G401 (cell line): Measurements from ENCODE around the gene CEP72. TPM values are rescaled to one million over a fixed set of nuclear protein-coding genes. Genes with fewer than 3 reads are reported as not detected.
A peak's percentile ranks its signal among the peaks of the same experiment; 100 is the strongest.
"Not testable (repeated sequence)": the region's sequence is repeated elsewhere in the genome, so short reads cannot be mapped to it uniquely, and the experiment has no call there.

Source experiments
- DNase-seq: peaks from one replicate; pipeline ENCODE4 v3.0.0-alpha.2; 2015; ENCODE audit warnings: low spot score
- in situ Hi-C: cut with HindIII; loops from 2 replicates; pipeline ENCODE4 v1.10.0; 2016; ENCODE audit warnings: low sequenced_read_pairs, mixed read lengths
- total RNA-seq: library from RNA; depleted of rRNA; stranded (reverse); fragments of >200 nt; shearing (Covaris generic); gene quantifications from 2 replicates; pipeline ENCODE4 v1.2.3, GENCODE V29; 2014; rRNA removed

Gene CEP72
- total RNA-seq, 1 experiment from 2014 or later, result 13.9 TPM

GRCh38 chr5:686936-687335 lies 74.8 kb downstream of the CEP72 start:
- in situ Hi-C loops, DNase-seq: not testable (repeated sequence)

GRCh38 chr5:688348-689010 lies 76.3 kb downstream of the CEP72 start:
- DNase-seq, result peak; percentile 19
- in situ Hi-C loops, result not testable (repeated sequence)

DNA sequence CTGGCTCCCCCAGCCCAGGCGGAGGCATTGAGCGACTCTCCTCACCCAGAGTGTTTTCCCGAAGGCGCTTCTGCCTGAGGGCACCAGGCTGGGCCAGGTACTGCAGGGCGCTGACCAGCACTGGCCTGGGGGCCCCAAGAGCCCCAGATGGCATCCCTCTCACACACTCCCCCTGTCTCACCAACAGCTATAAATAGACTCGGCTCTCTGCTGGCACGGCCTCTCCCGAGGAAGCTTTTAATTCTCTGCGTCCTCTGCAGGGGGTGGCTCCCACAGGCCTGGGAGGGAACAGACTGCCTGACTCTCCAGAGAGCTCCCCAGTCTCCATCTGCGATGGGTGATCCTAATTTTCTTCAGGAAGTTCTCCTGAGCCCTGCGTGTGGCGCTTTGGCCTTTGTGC lies 78.2 kb downstream of the CEP72 start:
- DNase-seq, in situ Hi-C loops: not testable (repeated sequence)

- DNase-seq, in situ Hi-C loops: not testable (repeated sequence)
Observed at GRCh38 chr5:691049-691448, 78.9 kb downstream of the CEP72 start.

DNA sequence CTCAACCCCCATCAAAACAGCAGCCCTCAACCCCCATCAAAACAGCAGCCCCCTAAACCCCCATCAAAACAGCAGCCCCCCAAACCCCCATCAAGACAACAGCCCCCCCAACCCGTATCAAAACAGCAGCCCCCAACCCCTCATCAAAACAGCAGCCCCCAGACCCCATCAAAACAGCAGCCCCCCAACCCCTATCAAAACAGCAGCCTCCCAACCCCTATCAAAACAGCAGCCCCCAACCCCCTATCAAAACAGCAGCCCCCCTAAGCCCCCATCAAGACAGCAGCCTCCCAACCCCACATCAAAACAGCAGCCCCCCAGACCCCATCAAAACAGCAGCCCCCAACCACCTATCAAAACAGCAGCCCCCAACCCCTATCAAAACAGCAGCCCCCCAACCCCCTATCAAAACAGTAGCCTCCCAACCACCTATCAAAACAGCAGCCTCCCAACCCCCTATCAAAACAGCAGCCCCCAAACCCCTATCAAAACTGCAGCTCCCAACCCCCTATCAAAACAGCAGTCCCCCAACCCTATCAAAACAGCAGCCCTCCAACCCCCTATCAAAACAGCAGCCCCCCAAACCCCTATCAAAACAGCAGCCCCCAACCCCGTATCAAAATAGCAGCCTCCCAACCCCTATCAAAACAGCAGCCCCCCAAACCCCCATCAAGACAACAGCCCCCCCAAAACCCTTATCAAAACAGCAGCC lies 79.8 kb downstream of the CEP72 start:
- DNase-seq, result no peak

DNA sequence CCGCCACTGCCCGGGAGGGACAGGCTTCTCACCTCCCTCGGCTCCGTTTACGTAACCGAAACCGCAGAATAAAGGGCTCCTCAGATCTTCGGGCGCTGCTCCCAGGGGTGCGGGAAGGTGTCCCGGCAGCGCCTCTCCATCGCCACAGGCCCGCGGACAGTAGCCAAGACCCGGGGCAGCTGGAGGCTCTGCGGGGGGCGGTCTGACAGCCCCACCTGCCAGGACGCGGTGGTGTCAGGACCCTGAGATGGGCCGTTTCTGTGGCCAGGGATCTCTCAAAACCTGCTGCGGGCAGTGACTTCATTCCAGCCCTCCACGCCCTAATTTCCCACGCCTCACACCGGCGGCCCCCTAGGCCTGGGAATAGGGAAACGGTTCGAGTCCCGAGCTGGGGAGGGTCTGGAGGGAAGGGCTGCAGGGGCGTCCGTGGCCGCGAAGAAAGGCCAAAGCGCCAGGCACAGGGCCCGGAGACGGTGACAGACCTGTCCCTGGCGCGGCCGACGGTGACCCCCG lies 80.4 kb downstream of the CEP72 start:
- DNase-seq, result peak; percentile 16

More for the DNA sequence above, 79.8 kb downstream of the CEP72 start:
- in situ Hi-C loops, result no loop called here

GRCh38 chr5:693271-694041 lies 81.3 kb downstream of the CEP72 start, which contains the start of gene TPPP:
TSS of gene TPPP (minus strand) at chr5:693352. CDS start at chr5:678060, 15,292 bp downstream.
- DNase-seq, result peak; percentile 84
- in situ Hi-C loops, result not testable (repeated sequence)

More for the DNA sequence above, 80.4 kb downstream of the CEP72 start:
- in situ Hi-C loops, result not testable (repeated sequence)

- in situ Hi-C loops, DNase-seq: not testable (repeated sequence)
Observed at GRCh38 chr5:694042-694431, 81.9 kb downstream of the CEP72 start.

GRCh38 chr5:695475-695874 lies 83.3 kb downstream of the CEP72 start:
- DNase-seq, in situ Hi-C loops: not testable (repeated sequence)

DNA sequence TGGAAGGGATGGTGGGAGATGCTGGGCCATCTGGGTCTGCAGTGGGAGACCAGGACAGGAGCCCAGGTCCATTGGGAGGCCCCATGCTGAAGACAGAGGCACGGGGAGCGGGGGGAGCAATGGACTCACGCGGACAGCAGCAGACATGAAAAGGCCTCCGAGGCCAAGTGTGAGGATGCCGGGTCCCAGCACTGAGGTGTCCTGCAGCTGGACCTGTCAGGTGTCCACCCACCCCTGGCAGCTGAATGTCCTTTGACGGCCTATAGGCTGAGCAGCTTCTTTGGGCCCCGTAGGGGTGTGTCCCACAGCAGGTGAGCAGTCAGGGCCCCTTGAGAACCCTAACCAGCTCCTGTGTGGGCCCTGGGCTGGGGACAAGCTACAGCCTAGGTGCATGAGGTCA lies 84.1 kb downstream of the CEP72 start:
- in situ Hi-C loops, DNase-seq: not testable (repeated sequence)

DNA sequence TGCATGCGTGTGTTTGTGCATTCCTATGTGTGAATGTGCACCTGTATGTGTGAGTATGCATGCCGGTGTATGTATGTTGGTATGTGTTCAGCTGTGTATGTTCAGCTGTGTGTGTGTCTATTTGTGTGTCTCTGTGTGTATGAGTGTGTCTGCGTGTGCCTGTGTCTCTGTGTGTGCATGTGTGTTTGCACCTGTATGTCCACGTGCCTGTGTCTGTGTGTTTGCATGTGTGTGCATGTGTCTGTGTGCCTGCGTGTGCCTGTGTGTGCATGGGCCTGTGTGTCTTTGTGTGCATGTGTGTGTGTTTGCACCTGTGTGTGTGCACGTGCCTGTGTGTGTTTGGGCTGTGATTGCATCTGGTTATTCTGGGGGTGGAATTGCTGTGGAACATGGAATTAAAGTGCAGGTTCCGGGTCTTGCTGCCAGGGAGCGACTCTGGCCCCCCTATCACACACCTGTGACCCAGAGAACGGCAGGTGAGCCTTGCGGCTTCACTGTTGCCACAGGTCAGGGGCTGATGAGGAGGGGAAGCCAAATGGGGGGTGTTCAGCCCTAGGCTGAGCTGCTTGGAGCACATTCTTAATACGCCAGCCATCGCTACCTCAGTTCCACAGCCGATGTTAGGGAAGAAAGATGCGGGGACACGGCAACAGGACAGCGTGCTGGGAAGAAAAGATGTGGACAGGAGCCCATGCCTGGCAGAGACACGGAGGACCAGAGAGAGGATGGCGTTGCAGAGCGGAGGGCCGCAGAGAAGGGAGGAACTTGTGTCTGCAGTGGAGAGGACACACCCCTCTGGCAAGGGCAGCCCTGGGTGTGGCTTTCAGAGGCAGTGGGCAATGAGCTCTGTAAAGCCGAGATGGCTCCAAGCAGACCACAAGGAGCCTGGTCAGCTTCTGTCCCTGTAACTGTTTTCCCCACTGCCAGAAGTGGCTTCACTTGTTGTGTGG lies 84.9 kb downstream of the CEP72 start:
- in situ Hi-C loops, DNase-seq: not testable (repeated sequence)

Other genes starting within 250 kb of the CEP72 start
- gene EXOC3, start 169.2 kb upstream of the CEP72 start, total RNA-seq, result 16.7 and 29.2 TPM in 2 replicates
- gene SLC9A3, start 87.9 kb upstream of the CEP72 start, total RNA-seq, result 3.6 and 5.1 TPM in 2 replicates
- 0.62 and 1.2 TPM in 2 replicates for gene TPPP, start 81.0 kb downstream of the CEP72 start, total RNA-seq
- gene ZDHHC11B, start 172.4 kb downstream of the CEP72 start, total RNA-seq, result 0.31 TPM in 1 of 2 replicates, not detected in the other
- gene ZDHHC11, start 238.6 kb downstream of the CEP72 start, total RNA-seq, result 5.4 and 6.0 TPM in 2 replicates